Activated CD8-positive, alpha-beta T cell treated with anti-CD3 and anti-CD28 coated beads for 36 hours (primary cell): Measurements from ENCODE around the gene RFNG. TPM values are rescaled to one million over a fixed set of nuclear protein-coding genes. Genes with fewer than 3 reads are reported as not detected.

ENCODE experiments used
- ATAC-seq: fragments of 200-7000 bp; cut with Tn5 transposase; one replicate; pipeline ENCODE4 v1.10.0; 2021; ENCODE audit warnings: mild to moderate bottlenecking, moderate library complexity
- CTCF ChIA-PET: fragments of 350-600 bp; sonication (Branson Sonifier 250); formaldehyde crosslinking; loops from one replicate; lab custom pipeline; 2021; ENCODE audit warnings: antibody characterized with exemption; lab: Charles Lee
- POLR2A ChIA-PET: fragments of 350-600 bp; sonication (Branson Sonifier 250); formaldehyde crosslinking; loops from one replicate; lab custom pipeline; 2021; ENCODE audit warnings: antibody characterized with exemption; lab: Charles Lee
- DNase-seq: peaks from one replicate; pipeline ENCODE4 v3.0.0-alpha.2; 2020
- H3K27ac Mint-ChIP-seq: one replicate; pipeline ENCODE4 v1.8.0; 2021; ENCODE audit warnings: mild to moderate bottlenecking, mixed read lengths
- H3K27me3 Mint-ChIP-seq: one replicate; pipeline ENCODE4 v1.8.0; 2021; ENCODE audit warnings: mixed read lengths
- H3K36me3 Mint-ChIP-seq: one replicate; pipeline ENCODE4 v1.8.0; 2021; ENCODE audit warnings: low read depth, mixed read lengths
- H3K4me1 Mint-ChIP-seq: one replicate; pipeline ENCODE4 v1.8.0; 2021; ENCODE audit warnings: low read depth, mixed read lengths
- H3K4me3 Mint-ChIP-seq: one replicate; pipeline ENCODE4 v1.8.0; 2021; ENCODE audit warnings: mild to moderate bottlenecking, moderate library complexity, mixed read lengths
- H3K9me3 Mint-ChIP-seq: one replicate; pipeline ENCODE4 v1.8.0; 2021; ENCODE audit warnings: mixed read lengths
- CTCF ChIP-seq: fragments of 200-600 bp; IDR thresholded peaks from one replicate; pipeline ENCODE4 v1.8.0; 2022; ENCODE audit warnings: antibody characterized with exemption, mild to moderate bottlenecking
- intact Hi-C: fragments of 100-400 bp; cut with micrococcal nuclease; formaldehyde crosslinking; loops from one replicate; pipeline ENCODE4 v1.10.0; 2022
- total RNA-seq, 2 experiments: library from RNA; stranded (reverse); gene quantifications; one replicate each; pipeline ENCODE4 v1.2.3, GENCODE V29; 2021

Gene RFNG
- total RNA-seq, 2 experiments from 2014 or later = 14.2 to 15.3 TPM

GRCh38 chr17:82017612-82018151 is 33.9 kb downstream of the RFNG start:
- no peak for TF ChIP-seq CTCF
- no peak overlapping the region for H3K4me3 Mint-ChIP-seq
- H3K27me3 Mint-ChIP-seq = no peaks in the 10 kb centered on the region
- no peak for DNase-seq
- no peaks in the 10 kb centered on the region for H3K9me3 Mint-ChIP-seq
- H3K4me1 Mint-ChIP-seq = peaks cover 8% of the 10 kb centered on the region
- no peak overlapping the region for H3K27ac Mint-ChIP-seq
- ChIA-PET POLR2A (no interaction called here), CTCF (interaction anchor here (1.9 to 2.1 kb wide), 2 partner anchors 21 to 58 kb away, joined by 6 to 14 read pairs; partner anchors contain the start of genes DCXR and NOTUM)
- intact Hi-C loops = no loop called here
- ATAC-seq = no peak
- H3K36me3 Mint-ChIP-seq = peaks cover 5% of the 10 kb centered on the region

- ChIA-PET CTCF (interaction anchor here (1.2 to 2.1 kb wide), 2 partner anchors 35 to 57 kb away, joined by 3 to 14 read pairs; partner anchors contain the start of gene NOTUM), POLR2A (interaction anchor here (1.0 kb wide), 1 partner anchor 38 kb away, joined by 4 read pairs; no protein-coding TSS in a partner anchor)
- DNase-seq (no peak), ATAC-seq (no peak)
- intact Hi-C loops = no loop called here
- Mint-ChIP-seq H3K9me3 (no peaks in the 10 kb centered on the region), H3K36me3 (peaks cover 5% of the 10 kb centered on the region), H3K4me3 (no peak overlapping the region), H3K27me3 (no peaks in the 10 kb centered on the region), H3K4me1 (peaks cover 8% of the 10 kb centered on the region), H3K27ac (no peak overlapping the region)
- no peak for TF ChIP-seq CTCF
Observed at GRCh38 chr17:82016875-82017459, 34.6 kb downstream of the RFNG start.

- TF ChIP-seq CTCF = no peak
- ChIA-PET POLR2A (interaction anchor here (1.0 kb wide), 1 partner anchor 37 kb away, joined by 4 read pairs; no protein-coding TSS in a partner anchor), CTCF (interaction anchor here (1.2 to 2.1 kb wide), 2 partner anchors 34 to 56 kb away, joined by 3 to 14 read pairs; partner anchors contain the start of gene NOTUM)
- no peaks in the 10 kb centered on the region for H3K27me3 Mint-ChIP-seq
- H3K4me3 Mint-ChIP-seq = no peak overlapping the region
- H3K9me3 Mint-ChIP-seq = no peaks in the 10 kb centered on the region
- no peak for ATAC-seq
- H3K4me1 Mint-ChIP-seq = peaks cover 4% of the 10 kb centered on the region
- intact Hi-C loops = no loop called here
- DNase-seq = no peak
- H3K36me3 Mint-ChIP-seq = peaks cover 3% of the 10 kb centered on the region
- H3K27ac Mint-ChIP-seq = no peak overlapping the region
Observed at GRCh38 chr17:82016061-82016874, 35.3 kb downstream of the RFNG start.

- POLR2A ChIA-PET = interaction anchor here (1.0 kb wide), 1 partner anchor 36 kb away, joined by 4 read pairs; no protein-coding TSS in a partner anchor
- Mint-ChIP-seq H3K27ac (no peak overlapping the region), H3K4me3 (no peak overlapping the region), H3K9me3 (no peaks in the 10 kb centered on the region), H3K36me3 (peaks cover 3% of the 10 kb centered on the region), H3K4me1 (no peaks in the 10 kb centered on the region), H3K27me3 (no peaks in the 10 kb centered on the region)
- no peak for ATAC-seq
- TF ChIP-seq CTCF = no peak
- no peak for DNase-seq
- CTCF ChIA-PET = interaction anchor here (1.7 kb wide), 1 partner anchor 56 kb away, joined by 6 read pairs; no protein-coding TSS in a partner anchor
- intact Hi-C loops = no loop called here
Observed at GRCh38 chr17:82015311-82015971, 36.2 kb downstream of the RFNG start.
